Effector memory CD4-positive, alpha-beta T cell (primary cell): ENCODE results near the gene MYH7B.

Experiments
- DNase-seq, 3 donors: peaks; one replicate each; pipeline ENCODE4 v3.0.0-alpha.2; 2020
- H3K27ac ChIP-seq: 2 replicates; pipeline ENCODE4 v1.7.0; 2013; ENCODE audit warnings: mild to moderate bottlenecking, low read length, moderate library complexity; ENCODE audit not compliant: insufficient read depth, poor library complexity, severe bottlenecking
- H3K27me3 ChIP-seq: replicated peaks from 2 replicates; pipeline ENCODE4 v1.7.0; 2013; ENCODE audit warnings: mild to moderate bottlenecking, low read length; ENCODE audit not compliant: insufficient read depth, control insufficient read depth, poor library complexity, severe bottlenecking
- H3K36me3 ChIP-seq: 2 replicates; pipeline ENCODE4 v1.7.0; 2013; ENCODE audit warnings: mild to moderate bottlenecking, low read length, moderate library complexity; ENCODE audit not compliant: control insufficient read depth, insufficient read depth
- H3K4me1 ChIP-seq: 2 replicates; pipeline ENCODE4 v1.7.0; 2013; ENCODE audit warnings: low read length, mild to moderate bottlenecking; ENCODE audit not compliant: control insufficient read depth, insufficient read depth, poor library complexity, severe bottlenecking
- H3K4me3 ChIP-seq: 2 replicates; pipeline ENCODE4 v1.7.0; 2013; ENCODE audit warnings: low read length, low read depth, mild to moderate bottlenecking; ENCODE audit not compliant: insufficient read depth, poor library complexity, severe bottlenecking
- H3K9me3 ChIP-seq: 2 replicates; pipeline ENCODE4 v1.7.0; 2013; ENCODE audit warnings: mild to moderate bottlenecking, low read length, moderate library complexity; ENCODE audit not compliant: control insufficient read depth

The MYH7B gene

GRCh38 chr20:34997131-34997561 is 41.5 kb downstream of the MYH7B start:
- H3K4me3 ChIP-seq = no peak overlapping the region
- no peaks in the 10 kb centered on the region for H3K27me3 ChIP-seq
- H3K36me3 ChIP-seq = peaks cover 53% of the 10 kb centered on the region
- DNase-seq = no peak
- H3K9me3 ChIP-seq = no peaks in the 10 kb centered on the region
- H3K4me1 ChIP-seq = no peaks in the 10 kb centered on the region
- H3K27ac ChIP-seq = no peak overlapping the region

GRCh38 chr20:34997774-34998173 is 42.1 kb downstream of the MYH7B start:
- Histone ChIP-seq H3K27ac (no peak overlapping the region), H3K4me3 (no peak overlapping the region), H3K36me3 (peaks cover 59% of the 10 kb centered on the region), H3K27me3 (no peaks in the 10 kb centered on the region), H3K4me1 (no peaks in the 10 kb centered on the region), H3K9me3 (no peaks in the 10 kb centered on the region)
- DNase-seq = no peak

GRCh38 chr20:34998331-34998950 is 42.8 kb downstream of the MYH7B start:
- Histone ChIP-seq H3K27me3 (no peaks in the 10 kb centered on the region), H3K36me3 (peaks cover 66% of the 10 kb centered on the region), H3K9me3 (no peaks in the 10 kb centered on the region), H3K4me1 (no peaks in the 10 kb centered on the region), H3K27ac (no peak overlapping the region), H3K4me3 (no peak overlapping the region)
- DNase-seq = no peak

- H3K36me3 ChIP-seq = peaks cover 72% of the 10 kb centered on the region
- no peak overlapping the region for H3K27ac ChIP-seq
- H3K9me3 ChIP-seq = no peaks in the 10 kb centered on the region
- H3K4me1 ChIP-seq = no peaks in the 10 kb centered on the region
- no peak overlapping the region for H3K4me3 ChIP-seq
- DNase-seq = no peak
- no peaks in the 10 kb centered on the region for H3K27me3 ChIP-seq
Observed at GRCh38 chr20:34999021-34999451, 43.4 kb downstream of the MYH7B start.

- H3K4me3 ChIP-seq = no peak overlapping the region
- no peak overlapping the region for H3K27ac ChIP-seq
- H3K36me3 ChIP-seq = peaks cover 72% of the 10 kb centered on the region
- no peaks in the 10 kb centered on the region for H3K27me3 ChIP-seq
- no peaks in the 10 kb centered on the region for H3K4me1 ChIP-seq
- no peak for DNase-seq
- no peaks in the 10 kb centered on the region for H3K9me3 ChIP-seq
Observed at GRCh38 chr20:34999782-35000181, 44.1 kb downstream of the MYH7B start.

GRCh38 chr20:35000311-35000921 is 44.7 kb downstream of the MYH7B start:
- Histone ChIP-seq H3K27ac (no peak overlapping the region), H3K36me3 (peaks cover 79% of the 10 kb centered on the region), H3K4me3 (no peak overlapping the region), H3K27me3 (no peaks in the 10 kb centered on the region), H3K9me3 (no peaks in the 10 kb centered on the region), H3K4me1 (no peaks in the 10 kb centered on the region)
- DNase-seq = no peak

GRCh38 chr20:35000922-35001595 is 45.4 kb downstream of the MYH7B start:
- no peak overlapping the region for H3K4me3 ChIP-seq

GRCh38 chr20:35001596-35002362 is 46.1 kb downstream of the MYH7B start:
- DNase-seq = no peak
- Histone ChIP-seq H3K4me1 (no peaks in the 10 kb centered on the region), H3K36me3 (peaks cover 81% of the 10 kb centered on the region), H3K27me3 (no peaks in the 10 kb centered on the region), H3K27ac (no peak overlapping the region), H3K9me3 (no peaks in the 10 kb centered on the region), H3K4me3 (no peak overlapping the region)

More at GRCh38 chr20:35000922-35001595, 45.4 kb downstream of the MYH7B start:
- Histone ChIP-seq H3K4me1 (no peaks in the 10 kb centered on the region), H3K36me3 (peaks cover 79% of the 10 kb centered on the region), H3K27me3 (no peaks in the 10 kb centered on the region), H3K27ac (no peak overlapping the region), H3K9me3 (no peaks in the 10 kb centered on the region)
- DNase-seq = no peak

- Histone ChIP-seq H3K4me1 (no peaks in the 10 kb centered on the region), H3K9me3 (no peaks in the 10 kb centered on the region), H3K27ac (no peak overlapping the region), H3K36me3 (peaks cover 89% of the 10 kb centered on the region), H3K27me3 (no peaks in the 10 kb centered on the region), H3K4me3 (no peak overlapping the region)
- DNase-seq = no peak
Observed at GRCh38 chr20:35002426-35003210, 47.0 kb downstream of the MYH7B start.
